HL-60 (cell line): ENCODE data around the gene DTNA.

ENCODE experiments used
- DNase-seq, 2 experiments: peaks; one replicate each; pipeline ENCODE4 v3.0.0-alpha.2; 2010 to 2020; ENCODE audit warnings: low read depth in 1 of 2, low spot score in 1 of 2
- H3K27ac ChIP-seq: fragments of 250-450 bp; sonication (Bioruptor Pico); replicated peaks from 2 replicates; pipeline ENCODE4 v1.5.1; 2020; ENCODE audit warnings: mild to moderate bottlenecking, moderate library complexity
- H3K27me3 ChIP-seq: fragments of 250-450 bp; sonication (Bioruptor Pico); 2 replicates; pipeline ENCODE4 v1.5.1; 2021; ENCODE audit warnings: mild to moderate bottlenecking, moderate library complexity; ENCODE audit not compliant: insufficient read depth, poor library complexity, severe bottlenecking
- H3K4me3 ChIP-seq: replicated peaks from 2 replicates; pipeline ENCODE4 v1.5.1; 2011; ENCODE audit warnings: mild to moderate bottlenecking, control low read depth, low read length; ENCODE audit not compliant: insufficient read depth
- GABPA ChIP-seq: IDR thresholded peaks from 2 replicates; pipeline ENCODE4 v1.6.1; 2012; ENCODE audit warnings: low read depth
- POLR2AphosphoS5 ChIP-seq: IDR thresholded peaks from 2 replicates; pipeline ENCODE4 v1.6.1; 2012; ENCODE audit warnings: low read depth
- SPI1 ChIP-seq: IDR thresholded peaks from 2 replicates; pipeline ENCODE4 v1.6.1; 2012; ENCODE audit warnings: low read depth, mild to moderate bottlenecking, borderline replicate concordance
- TF ChIP-seq, protein P1 (sequence below): IDR thresholded peaks from 2 replicates; pipeline ENCODE4 v1.6.1; 2012; ENCODE audit warnings: low read depth; ENCODE audit not compliant: insufficient replicate concordance
- TF ChIP-seq, protein P2 (sequence below): IDR thresholded peaks from one replicate; pipeline ENCODE4 v1.5.1; 2011; ENCODE audit warnings: low read length, control low read depth, inconsistent platforms; ENCODE audit not compliant: insufficient read depth

The DTNA gene

DNA sequence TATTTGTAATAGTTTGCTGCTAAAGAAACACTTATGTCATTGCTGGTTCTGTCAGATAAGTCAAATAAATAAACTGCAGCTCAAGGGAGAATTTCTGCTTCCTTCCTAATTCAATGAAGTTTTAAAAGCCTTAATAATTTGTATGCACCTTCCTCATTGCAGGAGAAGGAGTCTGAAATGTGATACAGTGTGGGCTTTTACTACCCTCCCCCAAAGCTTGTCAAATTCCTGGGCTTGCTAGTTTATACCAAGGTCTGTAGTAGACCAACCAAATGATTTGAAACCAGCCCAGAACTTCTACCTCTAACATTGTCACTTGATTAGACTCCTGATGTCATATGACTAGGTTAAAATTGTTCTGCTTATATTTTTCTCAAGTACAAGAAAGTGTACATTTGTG is 131.8 kb downstream of the DTNA start:
- Histone ChIP-seq H3K27ac (no peak overlapping the region), H3K27me3 (no peaks in the 10 kb centered on the region), H3K4me3 (no peak overlapping the region)
- no peak for TF ChIP-seq GABPA
- TF ChIP-seq POLR2AphosphoS5 = no peak
- TF ChIP-seq, protein P1, sequence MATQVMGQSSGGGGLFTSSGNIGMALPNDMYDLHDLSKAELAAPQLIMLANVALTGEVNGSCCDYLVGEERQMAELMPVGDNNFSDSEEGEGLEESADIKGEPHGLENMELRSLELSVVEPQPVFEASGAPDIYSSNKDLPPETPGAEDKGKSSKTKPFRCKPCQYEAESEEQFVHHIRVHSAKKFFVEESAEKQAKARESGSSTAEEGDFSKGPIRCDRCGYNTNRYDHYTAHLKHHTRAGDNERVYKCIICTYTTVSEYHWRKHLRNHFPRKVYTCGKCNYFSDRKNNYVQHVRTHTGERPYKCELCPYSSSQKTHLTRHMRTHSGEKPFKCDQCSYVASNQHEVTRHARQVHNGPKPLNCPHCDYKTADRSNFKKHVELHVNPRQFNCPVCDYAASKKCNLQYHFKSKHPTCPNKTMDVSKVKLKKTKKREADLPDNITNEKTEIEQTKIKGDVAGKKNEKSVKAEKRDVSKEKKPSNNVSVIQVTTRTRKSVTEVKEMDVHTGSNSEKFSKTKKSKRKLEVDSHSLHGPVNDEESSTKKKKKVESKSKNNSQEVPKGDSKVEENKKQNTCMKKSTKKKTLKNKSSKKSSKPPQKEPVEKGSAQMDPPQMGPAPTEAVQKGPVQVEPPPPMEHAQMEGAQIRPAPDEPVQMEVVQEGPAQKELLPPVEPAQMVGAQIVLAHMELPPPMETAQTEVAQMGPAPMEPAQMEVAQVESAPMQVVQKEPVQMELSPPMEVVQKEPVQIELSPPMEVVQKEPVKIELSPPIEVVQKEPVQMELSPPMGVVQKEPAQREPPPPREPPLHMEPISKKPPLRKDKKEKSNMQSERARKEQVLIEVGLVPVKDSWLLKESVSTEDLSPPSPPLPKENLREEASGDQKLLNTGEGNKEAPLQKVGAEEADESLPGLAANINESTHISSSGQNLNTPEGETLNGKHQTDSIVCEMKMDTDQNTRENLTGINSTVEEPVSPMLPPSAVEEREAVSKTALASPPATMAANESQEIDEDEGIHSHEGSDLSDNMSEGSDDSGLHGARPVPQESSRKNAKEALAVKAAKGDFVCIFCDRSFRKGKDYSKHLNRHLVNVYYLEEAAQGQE = no peak
- TF ChIP-seq, protein P2, sequence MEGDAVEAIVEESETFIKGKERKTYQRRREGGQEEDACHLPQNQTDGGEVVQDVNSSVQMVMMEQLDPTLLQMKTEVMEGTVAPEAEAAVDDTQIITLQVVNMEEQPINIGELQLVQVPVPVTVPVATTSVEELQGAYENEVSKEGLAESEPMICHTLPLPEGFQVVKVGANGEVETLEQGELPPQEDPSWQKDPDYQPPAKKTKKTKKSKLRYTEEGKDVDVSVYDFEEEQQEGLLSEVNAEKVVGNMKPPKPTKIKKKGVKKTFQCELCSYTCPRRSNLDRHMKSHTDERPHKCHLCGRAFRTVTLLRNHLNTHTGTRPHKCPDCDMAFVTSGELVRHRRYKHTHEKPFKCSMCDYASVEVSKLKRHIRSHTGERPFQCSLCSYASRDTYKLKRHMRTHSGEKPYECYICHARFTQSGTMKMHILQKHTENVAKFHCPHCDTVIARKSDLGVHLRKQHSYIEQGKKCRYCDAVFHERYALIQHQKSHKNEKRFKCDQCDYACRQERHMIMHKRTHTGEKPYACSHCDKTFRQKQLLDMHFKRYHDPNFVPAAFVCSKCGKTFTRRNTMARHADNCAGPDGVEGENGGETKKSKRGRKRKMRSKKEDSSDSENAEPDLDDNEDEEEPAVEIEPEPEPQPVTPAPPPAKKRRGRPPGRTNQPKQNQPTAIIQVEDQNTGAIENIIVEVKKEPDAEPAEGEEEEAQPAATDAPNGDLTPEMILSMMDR = no peak
- TF ChIP-seq SPI1 = no peak
- no peak for DNase-seq

DNA sequence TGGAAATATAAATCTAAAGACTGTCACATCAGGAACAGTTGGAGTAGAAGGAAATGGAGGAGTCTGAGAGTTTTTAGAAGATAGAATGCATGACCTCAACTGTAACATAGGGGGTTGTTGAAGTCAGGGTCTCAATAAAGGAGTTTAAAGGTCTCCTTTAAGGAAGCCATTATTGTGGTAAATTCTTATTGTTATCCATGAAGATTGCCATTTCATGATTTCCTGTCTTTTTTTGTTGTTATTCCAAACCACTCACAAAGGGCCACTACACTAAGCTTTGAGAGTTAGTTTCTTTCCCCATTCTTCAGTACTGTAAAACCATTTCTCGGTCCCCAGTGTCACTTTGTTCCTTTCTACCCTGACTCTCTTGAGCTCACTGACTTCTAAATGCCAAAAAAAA is 134.0 kb downstream of the DTNA start:
- Histone ChIP-seq H3K4me3 (no peak overlapping the region), H3K27ac (no peak overlapping the region), H3K27me3 (no peaks in the 10 kb centered on the region)
- TF ChIP-seq SPI1 (no peak), GABPA (no peak), POLR2AphosphoS5 (no peak)
- TF ChIP-seq, protein P1 = no peak
- TF ChIP-seq, protein P2 = no peak
- DNase-seq = no peak

DNA sequence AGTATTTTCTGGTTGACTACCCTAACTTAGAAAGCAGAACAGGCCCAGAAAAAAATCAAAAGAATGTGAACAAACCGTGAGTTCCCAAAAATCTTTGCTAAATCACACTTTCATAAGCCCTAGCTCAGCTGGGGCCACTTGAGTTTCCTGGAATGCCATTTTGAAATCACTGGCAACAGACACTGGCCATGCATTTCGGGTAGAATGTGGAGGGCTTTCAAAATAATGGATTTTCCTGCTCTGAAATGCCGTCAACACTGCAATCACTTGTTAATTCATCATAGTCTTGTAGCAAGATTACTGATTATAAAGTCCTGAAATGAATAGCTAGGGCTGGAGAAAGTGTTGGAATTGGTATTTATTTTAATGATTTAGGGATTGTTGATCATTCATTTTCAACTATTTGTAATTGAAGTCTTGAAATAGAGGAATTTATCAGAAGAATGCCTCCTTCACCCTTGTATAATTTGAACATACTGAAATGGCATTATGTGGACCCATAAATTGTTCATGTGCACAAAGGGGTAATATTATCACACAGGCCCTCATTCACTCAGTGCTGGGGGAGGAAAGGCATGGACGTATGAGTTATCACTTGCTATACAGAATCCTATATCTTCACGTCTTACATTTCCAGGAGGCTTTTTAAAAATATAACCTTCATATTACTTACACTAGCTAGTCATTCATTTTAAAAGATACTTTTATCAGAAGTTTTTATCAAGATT is 134.8 kb downstream of the DTNA start:
- TF ChIP-seq, protein P1 = no peak
- TF ChIP-seq, protein P2 = no peak
- no peak for TF ChIP-seq SPI1
- TF ChIP-seq GABPA = no peak
- TF ChIP-seq POLR2AphosphoS5 = no peak
- no peak for DNase-seq
- no peak overlapping the region for H3K27ac ChIP-seq

More for the DNA sequence above, 134.8 kb downstream of the DTNA start:
- Histone ChIP-seq H3K4me3 (no peak overlapping the region), H3K27me3 (no peaks in the 10 kb centered on the region)
